ENCODE measurements around the gene LAG3. TPM values are rescaled to one million over a fixed set of nuclear protein-coding genes. Genes with fewer than 3 reads are reported as not detected.

LAG3 gene
- total and polyA plus RNA-seq, 5 donors from 2014 or later: 6.3 to 12.6 (median 9.5) TPM

GRCh38 chr12:6765634-6766581 is 6.4 kb upstream of the LAG3 start, which contains the start of gene PTMS:
TSS of gene PTMS (plus strand) at chr12:6766363. CDS start at chr12:6766706, 343 bp downstream.
- no peak for DNase-seq
- H3K27ac Mint-ChIP-seq: peak within 1 kb of the TSS in 2 of 3 donors; percentile 69 to 83

DNA sequence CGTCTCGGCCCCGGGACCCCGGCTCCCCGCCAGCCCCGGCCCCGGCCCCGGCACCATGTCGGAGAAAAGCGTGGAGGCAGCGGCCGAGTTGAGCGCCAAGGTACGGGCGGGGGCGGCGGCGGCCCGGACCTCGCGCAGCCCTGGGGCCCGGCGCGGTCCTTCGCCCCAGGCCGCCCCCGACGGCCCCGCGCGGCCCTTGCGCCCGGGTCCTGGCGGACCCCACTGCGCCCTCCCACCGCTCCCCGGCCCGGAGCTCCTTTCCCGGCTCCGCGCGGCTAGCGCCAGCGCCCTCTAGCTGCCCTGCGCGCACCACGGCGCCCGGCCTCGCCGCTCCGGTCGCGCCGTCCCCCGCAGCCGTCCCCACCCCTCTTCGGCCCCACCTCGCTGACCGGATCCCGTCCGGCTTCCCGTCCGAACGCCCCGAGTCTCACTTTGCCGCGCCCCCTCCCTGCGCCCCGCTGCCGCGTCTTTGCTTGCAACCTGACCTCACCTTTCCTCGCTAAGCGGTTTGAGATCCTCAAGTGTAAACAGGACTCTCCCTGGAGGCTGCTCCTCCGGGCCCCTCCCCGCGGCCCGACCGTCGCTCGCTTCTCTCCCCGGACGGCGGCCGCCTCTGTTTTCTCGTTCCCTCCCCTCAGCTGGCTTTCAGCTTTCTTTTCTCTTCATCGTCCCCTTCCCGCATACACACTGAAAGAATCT is 5.5 kb upstream of the LAG3 start:
- H3K27me3 Mint-ChIP-seq: peaks cover 66% of the 10 kb centered on the region
- H3K4me1 Mint-ChIP-seq: peaks cover 11 to 50% (median 15%) of the 10 kb centered on the region in 4 donors
- Histone ChIP-seq H3K27ac (ENCODE audit: insufficient read depth, low read length, poor library complexity, severe bottlenecking) (no peak overlapping the region), H3K4me3 (ENCODE audit: low read depth, low read length) (no peak overlapping the region), H3K9me3 (ENCODE audit: control insufficient read depth in 2 of 2, low read length in 2 of 2) (no peaks in the 10 kb centered on the region), H3K36me3 (ENCODE audit: control insufficient read depth, insufficient read depth, low read length) (no peaks in the 10 kb centered on the region), H3K27me3 (ENCODE audit: control insufficient read depth, insufficient read depth, low read length) (peaks cover 17% of the 10 kb centered on the region), H3K4me1 (ENCODE audit: control insufficient read depth, insufficient read depth, low read length, poor library complexity, severe bottlenecking) (peaks cover 33% of the 10 kb centered on the region)
- H3K36me3 Mint-ChIP-seq: no peaks in the 10 kb centered on the region
- peaks cover 0 to 7% (median 0%) of the 10 kb centered on the region in 7 donors for H3K9me3 Mint-ChIP-seq
- H3K27ac Mint-ChIP-seq: peak overlapping the region in 1 of 3 donors; percentile 69
- peak overlapping the region; percentile 77 to 95 (median 91) for H3K4me3 Mint-ChIP-seq
- ATAC-seq (ENCODE audit: low read depth in 2 of 2): peak; percentile 59 to 69
- peak in 2 of 3 donors; percentile 34 to 43 for DNase-seq

More at GRCh38 chr12:6765634-6766581, 6.4 kb upstream of the LAG3 start, which contains the start of gene PTMS:
- peaks cover 0 to 7% (median 0%) of the 10 kb centered on the region in 7 donors for H3K9me3 Mint-ChIP-seq
- H3K27ac ChIP-seq (ENCODE audit: insufficient read depth, low read length, poor library complexity, severe bottlenecking): no peak within 1 kb of the TSS
- peaks cover 17% of the 10 kb centered on the region for H3K27me3 ChIP-seq (ENCODE audit: control insufficient read depth, insufficient read depth, low read length)
- H3K9me3 ChIP-seq (ENCODE audit: control insufficient read depth in 2 of 2, low read length in 2 of 2): no peaks in the 10 kb centered on the region
- peak; percentile 2 to 3 for ATAC-seq (ENCODE audit: low read depth in 2 of 2)
- peaks cover 25% of the 10 kb centered on the region for H3K4me1 ChIP-seq (ENCODE audit: control insufficient read depth, insufficient read depth, low read length, poor library complexity, severe bottlenecking)
- H3K4me3 ChIP-seq (ENCODE audit: low read depth, low read length): no peak within 1 kb of the TSS
- H3K27me3 Mint-ChIP-seq: peaks cover 64% of the 10 kb centered on the region
- no peaks in the 10 kb centered on the region for H3K36me3 ChIP-seq (ENCODE audit: control insufficient read depth, insufficient read depth, low read length)
- H3K4me1 Mint-ChIP-seq: peaks cover 11 to 43% (median 14%) of the 10 kb centered on the region in 4 donors
- peak within 1 kb of the TSS; percentile 77 to 95 (median 92) for H3K4me3 Mint-ChIP-seq
- H3K36me3 Mint-ChIP-seq: no peaks in the 10 kb centered on the region

- Histone ChIP-seq H3K27ac (ENCODE audit: insufficient read depth, low read length, poor library complexity, severe bottlenecking) (no peak overlapping the region), H3K27me3 (ENCODE audit: control insufficient read depth, insufficient read depth, low read length) (peaks cover 17% of the 10 kb centered on the region), H3K36me3 (ENCODE audit: control insufficient read depth, insufficient read depth, low read length) (no peaks in the 10 kb centered on the region), H3K9me3 (ENCODE audit: control insufficient read depth in 2 of 2, low read length in 2 of 2) (no peaks in the 10 kb centered on the region), H3K4me1 (ENCODE audit: control insufficient read depth, insufficient read depth, low read length, poor library complexity, severe bottlenecking) (peaks cover 41% of the 10 kb centered on the region), H3K4me3 (ENCODE audit: low read depth, low read length) (no peak overlapping the region)
- DNase-seq: no peak
- H3K9me3 Mint-ChIP-seq: peaks cover 0 to 7% (median 0%) of the 10 kb centered on the region in 7 donors
- no peak for ATAC-seq (ENCODE audit: low read depth in 2 of 2)
- peak overlapping the region in 2 of 3 donors; percentile 66 to 69 for H3K27ac Mint-ChIP-seq
- peaks cover 58% of the 10 kb centered on the region for H3K27me3 Mint-ChIP-seq
- peaks cover 6 to 57% (median 15%) of the 10 kb centered on the region in 4 donors for H3K4me1 Mint-ChIP-seq
- H3K36me3 Mint-ChIP-seq: no peaks in the 10 kb centered on the region
- H3K4me3 Mint-ChIP-seq: peak overlapping the region; percentile 77 to 95 (median 91)
Measured at GRCh38 chr12:6767353-6768319, 4.7 kb upstream of the LAG3 start.

DNA sequence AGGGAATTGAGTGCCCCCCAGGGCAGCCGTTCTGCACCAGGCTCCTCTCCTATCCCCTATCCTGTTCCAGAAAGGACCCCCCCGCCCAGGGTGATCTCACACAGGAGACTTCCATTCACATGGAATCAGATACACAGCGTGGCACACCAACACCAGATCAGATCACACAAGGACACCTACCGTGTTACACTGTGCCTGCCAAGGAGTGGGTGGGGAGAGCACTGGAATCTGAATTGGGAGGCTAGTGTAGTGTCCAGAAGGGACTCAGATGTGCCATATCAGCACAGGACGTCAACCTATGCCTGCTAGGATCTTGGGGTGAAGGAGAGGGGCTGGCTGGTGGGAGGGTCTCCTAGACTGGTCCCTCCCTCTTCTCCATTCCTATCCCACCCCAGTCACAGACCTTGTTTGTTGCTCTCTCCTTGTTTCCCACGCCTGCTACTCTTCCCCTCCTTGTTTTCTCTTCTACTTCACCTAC is 3.8 kb upstream of the LAG3 start:
- Mint-ChIP-seq H3K9me3 (peaks cover 0 to 7% (median 0%) of the 10 kb centered on the region in 7 donors), H3K36me3 (no peaks in the 10 kb centered on the region), H3K4me3 (peak overlapping the region; percentile 62 to 95 (median 80)), H3K27ac (peak overlapping the region in 2 of 3 donors; percentile 31 to 66), H3K27me3 (peaks cover 58% of the 10 kb centered on the region), H3K4me1 (peaks cover 6 to 64% (median 16%) of the 10 kb centered on the region in 4 donors)
- H3K27ac ChIP-seq (ENCODE audit: insufficient read depth, low read length, poor library complexity, severe bottlenecking): no peak overlapping the region
- peaks cover 50% of the 10 kb centered on the region for H3K4me1 ChIP-seq (ENCODE audit: control insufficient read depth, insufficient read depth, low read length, poor library complexity, severe bottlenecking)
- H3K4me3 ChIP-seq (ENCODE audit: low read depth, low read length): no peak overlapping the region
- no peaks in the 10 kb centered on the region for H3K36me3 ChIP-seq (ENCODE audit: control insufficient read depth, insufficient read depth, low read length)
- ATAC-seq (ENCODE audit: low read depth in 2 of 2): no peak
- peaks cover 17% of the 10 kb centered on the region for H3K27me3 ChIP-seq (ENCODE audit: control insufficient read depth, insufficient read depth, low read length)
- DNase-seq: no peak
- no peaks in the 10 kb centered on the region for H3K9me3 ChIP-seq (ENCODE audit: control insufficient read depth in 2 of 2, low read length in 2 of 2)

- Histone ChIP-seq H3K9me3 (ENCODE audit: control insufficient read depth in 2 of 2, low read length in 2 of 2) (no peaks in the 10 kb centered on the region), H3K4me1 (ENCODE audit: control insufficient read depth, insufficient read depth, low read length, poor library complexity, severe bottlenecking) (peaks cover 55% of the 10 kb centered on the region), H3K36me3 (ENCODE audit: control insufficient read depth, insufficient read depth, low read length) (no peaks in the 10 kb centered on the region), H3K27me3 (ENCODE audit: control insufficient read depth, insufficient read depth, low read length) (peaks cover 15% of the 10 kb centered on the region), H3K27ac (ENCODE audit: insufficient read depth, low read length, poor library complexity, severe bottlenecking) (no peak overlapping the region), H3K4me3 (ENCODE audit: low read depth, low read length) (no peak overlapping the region)
- DNase-seq (no peak), ATAC-seq (ENCODE audit: low read depth in 2 of 2) (no peak)
- H3K4me1 Mint-ChIP-seq: peaks cover 6 to 63% (median 16%) of the 10 kb centered on the region in 4 donors
- H3K27me3 Mint-ChIP-seq: peaks cover 56% of the 10 kb centered on the region
- no peak overlapping the region for H3K27ac Mint-ChIP-seq
- H3K4me3 Mint-ChIP-seq: peak overlapping the region in 3 of 4 donors; percentile 49 to 95 (median 77)
- H3K36me3 Mint-ChIP-seq: no peaks in the 10 kb centered on the region
- H3K9me3 Mint-ChIP-seq: peaks cover 0 to 7% (median 0%) of the 10 kb centered on the region in 7 donors
Measured at GRCh38 chr12:6768990-6769389, 3.3 kb upstream of the LAG3 start.

DNA sequence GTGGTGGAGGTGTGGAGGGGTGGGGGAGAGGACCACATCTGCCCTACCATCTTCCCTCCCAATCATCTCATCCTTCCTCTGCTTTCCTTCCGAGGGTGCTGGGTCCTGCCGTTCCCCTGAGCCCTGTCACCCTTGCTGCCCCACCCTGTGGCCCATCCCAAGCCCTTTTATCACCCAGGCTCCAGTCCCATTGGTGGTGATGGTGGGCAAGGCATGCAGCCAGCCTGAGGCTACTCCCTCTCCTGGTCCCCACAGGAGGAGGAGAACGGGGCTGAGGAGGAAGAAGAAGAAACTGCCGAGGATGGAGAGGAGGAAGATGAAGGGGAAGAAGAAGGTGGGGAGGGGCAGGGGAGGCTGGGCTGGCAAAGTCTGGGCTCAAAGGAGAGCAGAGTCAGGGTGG is 2.7 kb upstream of the LAG3 start:
- Mint-ChIP-seq H3K36me3 (no peaks in the 10 kb centered on the region), H3K9me3 (peaks cover 0 to 5% (median 0%) of the 10 kb centered on the region in 7 donors), H3K4me1 (peaks cover 6 to 62% (median 17%) of the 10 kb centered on the region in 4 donors), H3K4me3 (no peak overlapping the region), H3K27me3 (peaks cover 54% of the 10 kb centered on the region), H3K27ac (no peak overlapping the region)
- ATAC-seq (ENCODE audit: low read depth in 2 of 2) (no peak), DNase-seq (no peak)
- Histone ChIP-seq H3K27me3 (ENCODE audit: control insufficient read depth, insufficient read depth, low read length) (peaks cover 15% of the 10 kb centered on the region), H3K27ac (ENCODE audit: insufficient read depth, low read length, poor library complexity, severe bottlenecking) (no peak overlapping the region), H3K4me3 (ENCODE audit: low read depth, low read length) (no peak overlapping the region), H3K4me1 (ENCODE audit: control insufficient read depth, insufficient read depth, low read length, poor library complexity, severe bottlenecking) (peaks cover 54% of the 10 kb centered on the region), H3K9me3 (ENCODE audit: control insufficient read depth in 2 of 2, low read length in 2 of 2) (no peaks in the 10 kb centered on the region), H3K36me3 (ENCODE audit: control insufficient read depth, insufficient read depth, low read length) (no peaks in the 10 kb centered on the region)
